Lung (tissue), 12 donors: Measurements from ENCODE around the gene CDH4. TPM values are rescaled to one million over a fixed set of nuclear protein-coding genes. Genes with fewer than 3 reads are reported as not detected.

ENCODE experiments used
- ATAC-seq: fragments of 200-7000 bp; cut with Tn5 transposase; one replicate; pipeline ENCODE4 v1.9.1; 2020; ENCODE audit warnings: moderate number of reproducible peaks; ENCODE audit not compliant: insufficient read depth, low FRiP score
- DNase-seq, 3 donors: peaks; one replicate each; pipeline ENCODE4 v3.0.0-alpha.2; 2013 to 2017
- H3K27ac ChIP-seq, 2 donors: one replicate each; pipeline ENCODE4 v1.5.1; 2013; ENCODE audit warnings: mild to moderate bottlenecking in 2 of 2, moderate library complexity in 2 of 2, control low read depth in 1 of 2, inconsistent platforms in 1 of 2, low read depth in 1 of 2, low read length in 1 of 2
- H3K27me3 ChIP-seq, 3 donors: one replicate each; pipeline ENCODE4 v1.5.1; 2013; ENCODE audit warnings: low read length in 2 of 3; ENCODE audit not compliant: control insufficient read depth in 3 of 3, insufficient read depth in 3 of 3
- H3K36me3 ChIP-seq, 4 donors: one replicate each; pipeline ENCODE4 v1.5.1; 2013; ENCODE audit warnings: low read length in 4 of 4, mild to moderate bottlenecking in 1 of 4, moderate library complexity in 1 of 4; ENCODE audit not compliant: control insufficient read depth in 4 of 4, insufficient read depth in 4 of 4
- H3K4me1 ChIP-seq, 5 donors: one replicate each; pipeline ENCODE4 v1.5.1; 2013; ENCODE audit warnings: low read length in 5 of 5, mild to moderate bottlenecking in 2 of 5, moderate library complexity in 1 of 5; ENCODE audit not compliant: control insufficient read depth in 5 of 5, insufficient read depth in 5 of 5
- H3K4me3 ChIP-seq: one replicate; pipeline ENCODE4 v1.5.1; 2013; ENCODE audit warnings: mild to moderate bottlenecking, control low read depth, moderate library complexity
- H3K9ac ChIP-seq, 2 donors: one replicate each; pipeline ENCODE4 v1.5.1; 2013; ENCODE audit warnings: low read length in 2 of 2, control low read depth in 1 of 2; ENCODE audit not compliant: insufficient read depth in 1 of 2
- H3K9me3 ChIP-seq, 4 donors: one replicate each; pipeline ENCODE4 v1.5.1; 2013; ENCODE audit warnings: low read length in 3 of 4, mild to moderate bottlenecking in 1 of 4, moderate library complexity in 1 of 4; ENCODE audit not compliant: control insufficient read depth in 4 of 4, insufficient read depth in 3 of 4
- WGBS, 2 donors: extraction: QIAGEN DNeasy Blood & Tissue Kit; methylation state at CpG; one replicate each; pipeline ENCODE4 v1.1.7; 2013; 5-methylcytosine and 5-hydroxymethylcytosine counted together
- polyA plus RNA-seq, 2 donors: library from polyadenylated mRNA; stranded (reverse); fragments of 200-250 nt; gene quantifications; one replicate each; pipeline ENCODE4 v1.2.1, GENCODE V29; 2013
- total RNA-seq, 2 donors: library from RNA; depleted of rRNA in 1 of 2; stranded (reverse); fragments of >200 nt in 1 of 2; gene quantifications; one replicate each; pipeline ENCODE4 v1.2.1, GENCODE V29; 2014 to 2021
- TF ChIP-seq, protein P1 (sequence below): IDR thresholded peaks from 2 replicates; pipeline ENCODE4 v1.5.1; 2012; ENCODE audit warnings: mild to moderate bottlenecking; ENCODE audit errors: control extremely low read depth, extremely low read depth
- donor health status: control.
- donor health status: control.
- donor health status: Bipolar disorder and iron deficiency.
- donor health status: healthy.
- donor health status: DM: yes; HTN: yes; CAD: no.

Gene CDH4
- total and polyA plus RNA-seq, 4 donors = 0.10 to 2.1 (median 0.34) TPM

DNA sequence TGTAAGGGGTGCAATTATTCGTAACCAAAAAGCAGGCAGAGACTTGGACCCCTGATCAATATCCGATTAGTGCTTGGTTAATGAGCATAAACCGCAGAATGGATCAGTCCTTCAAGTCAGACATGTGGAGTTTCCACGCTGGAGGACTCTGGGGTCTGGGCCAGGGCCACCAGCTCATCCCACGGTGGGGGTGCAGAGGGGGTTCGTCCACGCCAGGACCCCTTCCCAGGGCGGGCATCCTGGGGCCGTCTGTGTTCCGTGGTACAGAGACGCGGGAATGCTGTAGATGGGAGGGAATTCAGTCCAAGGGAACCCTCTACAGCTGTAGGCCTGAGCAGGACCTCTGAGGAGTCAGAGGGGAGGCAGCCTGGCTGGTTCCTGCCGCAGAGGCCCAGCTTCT is 615.9 kb downstream of the CDH4 start:
- TF ChIP-seq, protein P1, sequence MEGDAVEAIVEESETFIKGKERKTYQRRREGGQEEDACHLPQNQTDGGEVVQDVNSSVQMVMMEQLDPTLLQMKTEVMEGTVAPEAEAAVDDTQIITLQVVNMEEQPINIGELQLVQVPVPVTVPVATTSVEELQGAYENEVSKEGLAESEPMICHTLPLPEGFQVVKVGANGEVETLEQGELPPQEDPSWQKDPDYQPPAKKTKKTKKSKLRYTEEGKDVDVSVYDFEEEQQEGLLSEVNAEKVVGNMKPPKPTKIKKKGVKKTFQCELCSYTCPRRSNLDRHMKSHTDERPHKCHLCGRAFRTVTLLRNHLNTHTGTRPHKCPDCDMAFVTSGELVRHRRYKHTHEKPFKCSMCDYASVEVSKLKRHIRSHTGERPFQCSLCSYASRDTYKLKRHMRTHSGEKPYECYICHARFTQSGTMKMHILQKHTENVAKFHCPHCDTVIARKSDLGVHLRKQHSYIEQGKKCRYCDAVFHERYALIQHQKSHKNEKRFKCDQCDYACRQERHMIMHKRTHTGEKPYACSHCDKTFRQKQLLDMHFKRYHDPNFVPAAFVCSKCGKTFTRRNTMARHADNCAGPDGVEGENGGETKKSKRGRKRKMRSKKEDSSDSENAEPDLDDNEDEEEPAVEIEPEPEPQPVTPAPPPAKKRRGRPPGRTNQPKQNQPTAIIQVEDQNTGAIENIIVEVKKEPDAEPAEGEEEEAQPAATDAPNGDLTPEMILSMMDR = no peak
- no peak for ATAC-seq
- no peak overlapping the region for H3K4me3 ChIP-seq
- H3K27ac ChIP-seq = no peak overlapping the region
- DNase-seq = no peak
- no peaks in the 10 kb centered on the region for H3K4me1 ChIP-seq
- peaks cover 0 to 9% (median 0%) of the 10 kb centered on the region in 4 donors for H3K9me3 ChIP-seq
- H3K36me3 ChIP-seq = no peaks in the 10 kb centered on the region
- no peak overlapping the region for H3K9ac ChIP-seq
- 85 to 93% methylated on average over 13 of the region's 13 CpGs for WGBS, 2 donors
- no peaks in the 10 kb centered on the region for H3K27me3 ChIP-seq

DNA sequence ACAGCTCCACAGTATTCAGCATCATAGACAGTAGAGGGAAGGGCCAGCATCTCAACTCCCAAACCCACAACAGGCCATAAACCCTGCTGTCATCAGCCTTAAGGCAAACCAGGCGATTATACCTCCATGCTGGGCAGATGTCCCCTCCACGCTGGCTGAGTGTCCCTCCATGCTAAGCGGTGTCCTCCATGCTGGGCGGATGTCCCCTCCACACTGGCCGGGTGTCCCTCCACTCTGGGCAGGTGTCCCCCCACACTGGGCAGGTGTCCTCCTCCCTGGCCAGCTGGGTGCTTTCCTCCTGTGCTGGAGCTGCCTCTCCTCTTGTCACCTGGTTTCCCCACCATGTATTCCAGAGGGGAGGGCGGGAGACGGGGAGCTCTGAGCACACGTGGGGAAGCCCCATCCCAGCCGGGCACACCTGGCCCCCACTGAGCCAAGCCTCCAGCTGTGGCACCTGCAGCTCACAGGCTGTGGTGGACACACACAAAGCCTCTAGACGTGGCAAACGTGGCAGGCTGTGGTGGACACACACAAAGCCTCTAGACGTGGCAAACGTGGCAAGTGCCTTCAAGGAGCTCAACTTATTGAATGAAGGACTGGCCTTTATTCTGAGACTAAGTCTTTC is 616.5 kb downstream of the CDH4 start:
- Histone ChIP-seq H3K4me3 (no peak overlapping the region), H3K9me3 (peaks cover 0 to 11% (median 0%) of the 10 kb centered on the region in 4 donors), H3K27ac (no peak overlapping the region), H3K9ac (no peak overlapping the region), H3K36me3 (no peaks in the 10 kb centered on the region), H3K27me3 (no peaks in the 10 kb centered on the region), H3K4me1 (no peaks in the 10 kb centered on the region)
- ATAC-seq = no peak
- WGBS, 2 donors = 77 to 92% methylated on average over 13 of the region's 13 CpGs
- TF ChIP-seq, protein P1 = no peak
- no peak for DNase-seq

DNA sequence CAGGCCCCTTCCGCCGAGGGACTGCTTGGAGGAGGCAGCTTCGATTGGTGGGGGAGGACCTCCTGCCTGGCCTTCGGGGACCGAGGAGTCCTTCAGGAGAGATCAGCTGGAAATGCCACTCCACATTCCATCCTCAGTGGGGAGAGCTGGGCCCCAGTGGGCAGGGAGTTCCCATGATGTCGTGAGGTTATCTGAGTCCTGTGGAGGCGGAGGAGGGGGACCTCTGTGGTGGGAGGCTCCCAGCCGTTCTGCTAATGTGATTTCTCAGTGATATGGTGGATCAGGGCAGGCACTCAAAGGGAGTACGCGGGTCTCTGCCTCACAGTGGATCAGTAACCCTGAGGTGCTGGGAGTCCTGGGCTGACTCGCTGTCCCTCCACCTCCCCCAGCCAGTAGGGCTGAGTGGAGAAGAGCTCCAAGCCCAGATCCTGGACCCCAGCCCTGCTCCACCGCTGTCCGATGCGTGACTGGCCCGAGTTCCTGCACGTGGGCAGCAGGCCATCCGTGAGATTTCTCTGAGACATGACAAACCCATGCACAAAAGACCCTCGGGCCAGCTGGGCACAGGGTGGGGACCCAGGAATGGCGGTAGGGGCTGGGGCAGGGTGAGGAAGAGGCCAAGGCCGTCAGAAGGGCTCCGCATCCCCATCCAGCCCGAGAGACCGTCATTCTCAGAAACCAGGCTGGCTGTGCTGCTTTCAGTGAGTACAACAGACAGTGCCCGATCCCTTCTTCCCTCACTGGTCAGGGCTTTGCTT is 617.9 kb downstream of the CDH4 start:
- ATAC-seq (no peak), DNase-seq (no peak)
- H3K4me3 ChIP-seq = no peak overlapping the region
- peaks cover 0 to 10% (median 0%) of the 10 kb centered on the region in 4 donors for H3K9me3 ChIP-seq
- no peaks in the 10 kb centered on the region for H3K4me1 ChIP-seq
- TF ChIP-seq, protein P1 = no peak
- no peaks in the 10 kb centered on the region for H3K36me3 ChIP-seq
- no peaks in the 10 kb centered on the region for H3K27me3 ChIP-seq
- no peak overlapping the region for H3K9ac ChIP-seq
- no peak overlapping the region for H3K27ac ChIP-seq
- 69 to 80% methylated on average over 24 of the region's 24 CpGs for WGBS, 2 donors
